Daoy (cell line): ENCODE measurements around the gene ATXN7L2. TPM values are rescaled to one million over a fixed set of nuclear protein-coding genes. Genes with fewer than 3 reads are reported as not detected.
A peak's percentile ranks its signal among the peaks of the same experiment; 100 is the strongest.

Experiments
- DNase-seq: peaks from one replicate; pipeline ENCODE4 v3.0.0-alpha.2; 2015; ENCODE audit warnings: low read depth
- total RNA-seq: library from RNA; depleted of rRNA; stranded (reverse); fragments of >200 nt; shearing (Covaris generic); gene quantifications from 2 replicates; pipeline ENCODE4 v1.2.3, GENCODE V29; 2014

ATXN7L2 gene
- total RNA-seq, 1 experiment from 2014 or later, result 8.6 TPM

- DNase-seq, result no peak
These were observed 40.0 kb downstream of the ATXN7L2 start for GRCh38 chr1:109523706-109524105.

GRCh38 chr1:109527098-109527811 is 43.5 kb downstream of the ATXN7L2 start:
- DNase-seq, result no peak

GRCh38 chr1:109527846-109528695 is 44.4 kb downstream of the ATXN7L2 start:
- no peak for DNase-seq

GRCh38 chr1:109528712-109529111 is 45.0 kb downstream of the ATXN7L2 start:
- no peak for DNase-seq

GRCh38 chr1:109529881-109530456 is 46.3 kb downstream of the ATXN7L2 start:
- peak; percentile 78 for DNase-seq

- DNase-seq, result no peak
These were observed 46.9 kb downstream of the ATXN7L2 start for GRCh38 chr1:109530457-109531087.

GRCh38 chr1:109531380-109531779 is 47.7 kb downstream of the ATXN7L2 start:
- no peak for DNase-seq

- DNase-seq, result no peak
These were observed 48.2 kb downstream of the ATXN7L2 start for GRCh38 chr1:109531826-109532364.

GRCh38 chr1:109532365-109533136 is 48.8 kb downstream of the ATXN7L2 start:
- peak; percentile 89 for DNase-seq

GRCh38 chr1:109534307-109534858 is 50.7 kb downstream of the ATXN7L2 start:
- DNase-seq, result no peak

GRCh38 chr1:109535481-109535880 is 51.8 kb downstream of the ATXN7L2 start:
- no peak for DNase-seq

GRCh38 chr1:109535971-109536491 is 52.3 kb downstream of the ATXN7L2 start:
- DNase-seq, result no peak

GRCh38 chr1:109537450-109538178 is 53.9 kb downstream of the ATXN7L2 start:
- no peak for DNase-seq

GRCh38 chr1:109538827-109539555 is 55.3 kb downstream of the ATXN7L2 start:
- DNase-seq, result no peak

- no peak for DNase-seq
These were observed 56.0 kb downstream of the ATXN7L2 start, which contains the start of gene GPR61 for GRCh38 chr1:109539676-109540075. GPR61 (plus strand) TSS chr1:109539872; CDS start chr1:109543023, 3,151 bp downstream.

GRCh38 chr1:109541102-109541501 is 57.4 kb downstream of the ATXN7L2 start:
- DNase-seq, result no peak
